Upper lobe of right lung (tissue), 1 donor: ENCODE measurements around the gene KDM3A. TPM values are rescaled to one million over a fixed set of nuclear protein-coding genes. Genes with fewer than 3 reads are reported as not detected.

Source experiments
- ATAC-seq: fragments of 200-7000 bp; cut with Tn5 transposase; one replicate; pipeline ENCODE4 v1.9.1; 2020; ENCODE audit warnings: mild to moderate bottlenecking, moderate library complexity
- DNase-seq: peaks from one replicate; pipeline ENCODE4 v3.0.0-alpha.2; 2020
- H3K27ac ChIP-seq: fragments of 200-600 bp; one replicate; pipeline ENCODE4 v1.8.0; 2022
- H3K27me3 ChIP-seq: fragments of 200-600 bp; one replicate; pipeline ENCODE4 v1.8.0; 2022; ENCODE audit warnings: mild to moderate bottlenecking
- H3K36me3 ChIP-seq: fragments of 200-600 bp; one replicate; pipeline ENCODE4 v1.8.0; 2022
- H3K4me1 ChIP-seq: fragments of 200-600 bp; one replicate; pipeline ENCODE4 v1.8.0; 2022
- H3K4me3 ChIP-seq: fragments of 200-600 bp; one replicate; pipeline ENCODE4 v1.8.0; 2022; ENCODE audit warnings: mild to moderate bottlenecking
- H3K9me3 ChIP-seq: fragments of 200-600 bp; one replicate; pipeline ENCODE4 v1.8.0; 2022
- intact Hi-C: fragments of 100-400 bp; cut with DNase I; formaldehyde crosslinking; loops from one replicate; pipeline ENCODE4 v1.11.0; 2022
- total RNA-seq: library from RNA; stranded (reverse); fragmentation: NEBNext Ultra II Directional; extraction: Animal tissue kit (Norgen Biotek cat#: 25700); gene quantifications from one replicate; pipeline ENCODE4 v1.2.1, GENCODE V29; 2021
- TF ChIP-seq, protein P1 (sequence below): fragments of 200-600 bp; IDR thresholded peaks from one replicate; pipeline ENCODE4 v1.8.0; 2022; ENCODE audit warnings: antibody characterized with exemption
- donor health status: DM: no; HTN: yes; CAD: no; lungs with severe emphysema.

KDM3A gene
- total RNA-seq, 1 donor from 2014 or later = 49.1 TPM

DNA sequence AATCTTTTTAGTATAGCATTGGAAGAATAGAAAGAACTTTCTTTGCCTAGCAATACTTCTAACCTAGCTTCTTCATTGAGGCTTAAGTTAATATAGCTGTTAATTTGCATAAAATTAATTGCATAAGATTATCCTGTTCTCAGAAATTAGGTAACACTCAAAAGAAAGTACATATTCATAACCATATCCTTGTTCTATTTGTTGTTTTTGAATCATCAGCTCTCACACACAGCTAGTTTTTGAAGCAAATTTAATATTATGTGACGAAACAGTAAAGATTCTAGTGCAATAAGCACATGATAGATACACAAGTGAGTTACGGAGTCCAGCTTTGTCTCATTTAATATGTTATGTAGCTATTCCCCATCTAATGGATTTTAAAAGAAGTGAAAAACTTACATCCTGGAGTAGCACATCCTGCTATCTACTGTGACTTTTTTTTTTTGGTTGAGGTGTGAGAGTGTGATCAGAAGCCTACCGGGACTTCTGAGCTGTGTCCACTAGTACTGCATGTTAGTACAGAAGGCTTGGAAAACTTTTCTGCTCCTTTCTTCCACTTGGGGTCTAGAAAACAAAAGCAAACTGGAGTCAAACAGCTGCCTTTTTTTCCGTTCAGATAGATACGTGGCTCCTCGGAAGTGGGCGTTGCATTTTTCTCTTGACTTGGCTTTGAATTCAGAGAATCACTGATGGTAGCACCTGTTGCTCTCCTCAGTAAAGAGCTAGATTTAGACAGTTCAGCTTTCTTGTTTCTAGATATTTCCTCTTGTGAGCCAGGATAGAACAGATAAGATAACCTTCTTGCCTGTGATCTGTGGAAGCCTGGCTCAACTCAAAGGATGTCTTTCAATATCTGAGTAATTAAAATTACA lies 27.2 kb downstream of the KDM3A start:
- ATAC-seq (no peak), DNase-seq (no peak)
- Histone ChIP-seq H3K4me1 (peaks cover 4% of the 10 kb centered on the region), H3K36me3 (peaks cover 100% of the 10 kb centered on the region), H3K27me3 (no peaks in the 10 kb centered on the region), H3K4me3 (no peak overlapping the region), H3K9me3 (no peaks in the 10 kb centered on the region), H3K27ac (no peak overlapping the region)
- TF ChIP-seq, protein P1, sequence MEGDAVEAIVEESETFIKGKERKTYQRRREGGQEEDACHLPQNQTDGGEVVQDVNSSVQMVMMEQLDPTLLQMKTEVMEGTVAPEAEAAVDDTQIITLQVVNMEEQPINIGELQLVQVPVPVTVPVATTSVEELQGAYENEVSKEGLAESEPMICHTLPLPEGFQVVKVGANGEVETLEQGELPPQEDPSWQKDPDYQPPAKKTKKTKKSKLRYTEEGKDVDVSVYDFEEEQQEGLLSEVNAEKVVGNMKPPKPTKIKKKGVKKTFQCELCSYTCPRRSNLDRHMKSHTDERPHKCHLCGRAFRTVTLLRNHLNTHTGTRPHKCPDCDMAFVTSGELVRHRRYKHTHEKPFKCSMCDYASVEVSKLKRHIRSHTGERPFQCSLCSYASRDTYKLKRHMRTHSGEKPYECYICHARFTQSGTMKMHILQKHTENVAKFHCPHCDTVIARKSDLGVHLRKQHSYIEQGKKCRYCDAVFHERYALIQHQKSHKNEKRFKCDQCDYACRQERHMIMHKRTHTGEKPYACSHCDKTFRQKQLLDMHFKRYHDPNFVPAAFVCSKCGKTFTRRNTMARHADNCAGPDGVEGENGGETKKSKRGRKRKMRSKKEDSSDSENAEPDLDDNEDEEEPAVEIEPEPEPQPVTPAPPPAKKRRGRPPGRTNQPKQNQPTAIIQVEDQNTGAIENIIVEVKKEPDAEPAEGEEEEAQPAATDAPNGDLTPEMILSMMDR = no peak
- intact Hi-C loops = no loop called here

DNA sequence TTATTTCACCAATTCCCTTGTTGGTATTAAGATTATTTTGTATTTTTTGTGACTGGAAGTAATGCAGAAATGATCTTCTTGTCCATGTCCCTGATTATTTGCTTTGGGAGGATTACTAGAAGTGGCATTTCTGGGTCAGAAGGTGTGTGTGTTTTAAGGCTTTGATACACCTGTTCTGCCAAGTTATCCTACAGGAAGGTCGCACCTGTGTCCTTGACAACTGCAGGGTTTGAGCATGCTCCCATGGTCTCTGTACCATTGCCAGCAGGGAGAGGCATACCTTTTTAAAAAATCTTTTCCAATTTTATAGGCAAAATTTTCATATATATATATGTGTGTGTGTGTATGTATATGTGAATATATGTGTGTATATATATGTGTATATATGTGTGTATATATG lies 29.7 kb downstream of the KDM3A start:
- Histone ChIP-seq H3K9me3 (no peaks in the 10 kb centered on the region), H3K27me3 (no peaks in the 10 kb centered on the region), H3K27ac (no peak overlapping the region), H3K4me3 (no peak overlapping the region), H3K4me1 (no peaks in the 10 kb centered on the region), H3K36me3 (peaks cover 97% of the 10 kb centered on the region)
- TF ChIP-seq, protein P1 = no peak
- DNase-seq = no peak
- intact Hi-C loops = no loop called here
- no peak for ATAC-seq

DNA sequence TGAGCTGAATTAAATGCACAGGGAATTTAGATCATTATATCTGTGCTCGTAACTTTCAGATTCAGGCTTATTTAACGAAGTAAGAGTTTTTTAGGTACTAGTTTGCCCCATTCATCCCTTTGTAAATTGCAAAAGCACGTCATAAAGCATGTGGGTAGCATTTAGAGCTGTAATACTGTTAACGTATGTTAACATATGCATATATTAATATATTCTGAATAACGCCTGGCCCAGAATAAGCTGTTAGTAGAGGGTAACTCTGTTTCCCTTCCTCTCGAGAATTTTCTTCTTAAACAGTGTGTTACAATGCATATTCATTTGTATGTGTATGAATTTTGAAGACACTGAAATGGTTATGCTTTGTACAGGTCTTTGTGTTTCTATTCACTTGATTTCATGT lies 30.5 kb downstream of the KDM3A start:
- intact Hi-C loops = no loop called here
- Histone ChIP-seq H3K27me3 (no peaks in the 10 kb centered on the region), H3K27ac (no peak overlapping the region), H3K9me3 (no peaks in the 10 kb centered on the region), H3K4me3 (no peak overlapping the region), H3K4me1 (no peaks in the 10 kb centered on the region), H3K36me3 (peaks cover 97% of the 10 kb centered on the region)
- TF ChIP-seq, protein P1 = no peak
- no peak for DNase-seq
- ATAC-seq = no peak

DNA sequence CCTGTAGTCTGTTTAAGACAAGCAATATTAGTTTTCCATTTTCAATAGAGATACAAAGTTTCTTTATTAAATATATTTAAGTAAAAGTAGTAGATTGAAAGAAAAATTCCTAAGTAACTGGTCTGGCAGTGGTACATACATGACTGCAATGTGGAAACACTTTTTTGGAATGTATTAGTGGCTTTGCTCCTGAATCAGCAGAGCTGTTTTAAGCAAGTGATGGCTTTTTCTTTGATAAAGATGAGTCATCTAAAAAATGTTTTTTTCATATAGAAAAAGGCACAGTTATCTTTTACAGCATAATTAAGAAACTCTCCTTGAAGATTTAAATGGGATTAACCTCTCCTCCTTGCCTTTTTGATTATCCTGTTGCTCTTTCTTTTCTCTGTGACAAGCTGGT lies 34.9 kb downstream of the KDM3A start:
- Histone ChIP-seq H3K27me3 (no peaks in the 10 kb centered on the region), H3K27ac (no peak overlapping the region), H3K4me3 (no peak overlapping the region), H3K36me3 (peaks cover 97% of the 10 kb centered on the region), H3K4me1 (no peaks in the 10 kb centered on the region), H3K9me3 (no peaks in the 10 kb centered on the region)
- TF ChIP-seq, protein P1 = no peak
- DNase-seq (no peak), ATAC-seq (no peak)
- intact Hi-C loops = no loop called here

DNA sequence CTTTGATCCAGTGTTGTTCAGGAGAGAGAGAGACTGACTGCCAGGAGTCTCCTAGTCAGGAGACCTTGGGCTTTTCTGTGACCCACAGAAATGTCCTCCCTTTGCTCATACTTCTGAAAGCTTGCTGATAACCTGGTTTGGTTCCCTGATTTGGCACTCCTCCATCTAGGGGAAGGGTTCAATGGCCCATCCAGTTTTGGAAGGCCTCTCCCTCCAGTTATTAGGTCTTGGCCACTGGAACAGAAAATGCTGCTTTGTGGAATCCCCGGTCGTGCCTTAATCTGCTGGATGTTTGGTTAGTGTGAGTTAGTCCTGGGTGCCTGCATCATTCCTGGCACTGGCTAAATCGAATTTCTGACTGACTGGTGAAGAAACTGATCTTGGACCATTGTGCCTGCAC lies 35.7 kb downstream of the KDM3A start:
- Histone ChIP-seq H3K27me3 (no peaks in the 10 kb centered on the region), H3K9me3 (no peaks in the 10 kb centered on the region), H3K4me3 (no peak overlapping the region), H3K36me3 (peaks cover 97% of the 10 kb centered on the region), H3K27ac (no peak overlapping the region), H3K4me1 (no peaks in the 10 kb centered on the region)
- intact Hi-C loops = no loop called here
- DNase-seq = no peak
- TF ChIP-seq, protein P1 = no peak
- ATAC-seq = no peak
